HepG2 (cell line): ENCODE results near the gene PCOLCE2. TPM values are rescaled to one million over a fixed set of nuclear protein-coding genes. Genes with fewer than 3 reads are reported as not detected.

Experiments used
- ARHGAP35 ChIP-seq: sonication (generic); formaldehyde crosslinking; IDR thresholded peaks from 2 replicates; pipeline ENCODE4 v1.9.0; 2022; ENCODE audit warnings: mild to moderate bottlenecking, inconsistent platforms, moderate library complexity, missing genetic modification reagents, borderline replicate concordance
- CAMTA2 ChIP-seq: sonication (generic); formaldehyde crosslinking; IDR thresholded peaks from 2 replicates; pipeline ENCODE4 v1.4.0; 2020; ENCODE audit warnings: mild to moderate bottlenecking, missing genetic modification reagents, borderline replicate concordance
- SP2 ChIP-seq: sonication (generic); formaldehyde crosslinking; IDR thresholded peaks from 2 replicates; pipeline ENCODE4 v1.5.1; 2020; ENCODE audit warnings: mild to moderate bottlenecking, missing genetic modification reagents
- YY1 ChIP-seq: IDR thresholded peaks from 2 replicates; pipeline ENCODE4 v1.6.1; 2011; ENCODE audit warnings: low read length, low read depth, moderate library complexity, mild to moderate bottlenecking; ENCODE audit not compliant: insufficient read depth, insufficient replicate concordance
- ZFP37 ChIP-seq: sonication (generic); formaldehyde crosslinking; IDR thresholded peaks from 2 replicates; pipeline ENCODE4 v1.4.0; 2020; ENCODE audit warnings: missing genetic modification reagents, borderline replicate concordance
- ZNF280B ChIP-seq: sonication (generic); formaldehyde crosslinking; IDR thresholded peaks from 2 replicates; pipeline ENCODE4 v1.5.0; 2020; ENCODE audit warnings: missing genetic modification reagents, mild to moderate bottlenecking, borderline replicate concordance
- ZNF430 ChIP-seq: sonication (generic); formaldehyde crosslinking; IDR thresholded peaks from 2 replicates; pipeline ENCODE4 v1.9.0; 2021; ENCODE audit warnings: mild to moderate bottlenecking, missing genetic modification reagents
- polyA plus RNA-seq, 8 experiments: library from polyadenylated mRNA; depleted of rRNA in 3 of 8; stranded (reverse) in 7 of 8; unstranded in 1 of 8; fragments of >200 nt; fragmentation: Illumina TruSeq in 4 of 8; extraction: Trizol in 4 of 8; gene quantifications; 2 replicates each; pipeline versions ENCODE4 v1.2.1 to v1.2.3, GENCODE V29; 2011 to 2016; ENCODE audit warnings: low read depth in 4 of 8, missing spikeins in 1 of 8, mixed read lengths in 1 of 8; ENCODE audit not compliant: insufficient read depth in 1 of 8
- total RNA-seq, 5 experiments: library from RNA; depleted of rRNA; stranded (reverse); fragments of >200 nt; fragmentation: Illumina TruSeq; extraction: Trizol; gene quantifications; 2 replicates each; pipeline ENCODE4 v1.2.3, GENCODE V29; 2016; ENCODE audit warnings: low read depth in 1 of 5
- TF ChIP-seq, protein P1 (sequence below): sonication (generic); formaldehyde crosslinking; IDR thresholded peaks from 2 replicates; pipeline ENCODE4 v1.5.1; 2020; ENCODE audit warnings: missing genetic modification reagents, mild to moderate bottlenecking, borderline replicate concordance
- TF ChIP-seq, protein P2 (sequence below): fragments of 450-650 bp; IDR thresholded peaks from 2 replicates; pipeline ENCODE4 v1.6.1; 2017; ENCODE audit warnings: mild to moderate bottlenecking

Gene PCOLCE2
- total and polyA plus RNA-seq, 2 of the 13 experiments (the other 11 are each of a cell fraction or from before 2014, with no cell fraction given) = 0.71 to 2.0 TPM

GRCh38 chr3:142779591-142779990, 109.3 kb downstream of the PCOLCE2 start (continued):
- TF ChIP-seq, protein P1, sequence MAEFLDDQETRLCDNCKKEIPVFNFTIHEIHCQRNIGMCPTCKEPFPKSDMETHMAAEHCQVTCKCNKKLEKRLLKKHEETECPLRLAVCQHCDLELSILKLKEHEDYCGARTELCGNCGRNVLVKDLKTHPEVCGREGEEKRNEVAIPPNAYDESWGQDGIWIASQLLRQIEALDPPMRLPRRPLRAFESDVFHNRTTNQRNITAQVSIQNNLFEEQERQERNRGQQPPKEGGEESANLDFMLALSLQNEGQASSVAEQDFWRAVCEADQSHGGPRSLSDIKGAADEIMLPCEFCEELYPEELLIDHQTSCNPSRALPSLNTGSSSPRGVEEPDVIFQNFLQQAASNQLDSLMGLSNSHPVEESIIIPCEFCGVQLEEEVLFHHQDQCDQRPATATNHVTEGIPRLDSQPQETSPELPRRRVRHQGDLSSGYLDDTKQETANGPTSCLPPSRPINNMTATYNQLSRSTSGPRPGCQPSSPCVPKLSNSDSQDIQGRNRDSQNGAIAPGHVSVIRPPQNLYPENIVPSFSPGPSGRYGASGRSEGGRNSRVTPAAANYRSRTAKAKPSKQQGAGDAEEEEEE (CRISPR knock-in tag) = no peak
- TF ChIP-seq CAMTA2 (CRISPR knock-in tag) (no peak), YY1 (no peak), SP2 (CRISPR knock-in tag) (no peak), ZNF280B (no peak), ZNF430 (CRISPR knock-in tag) (no peak), ZFP37 (CRISPR knock-in tag) (no peak), ARHGAP35 (CRISPR knock-in tag) (no peak)
- TF ChIP-seq, protein P2, sequence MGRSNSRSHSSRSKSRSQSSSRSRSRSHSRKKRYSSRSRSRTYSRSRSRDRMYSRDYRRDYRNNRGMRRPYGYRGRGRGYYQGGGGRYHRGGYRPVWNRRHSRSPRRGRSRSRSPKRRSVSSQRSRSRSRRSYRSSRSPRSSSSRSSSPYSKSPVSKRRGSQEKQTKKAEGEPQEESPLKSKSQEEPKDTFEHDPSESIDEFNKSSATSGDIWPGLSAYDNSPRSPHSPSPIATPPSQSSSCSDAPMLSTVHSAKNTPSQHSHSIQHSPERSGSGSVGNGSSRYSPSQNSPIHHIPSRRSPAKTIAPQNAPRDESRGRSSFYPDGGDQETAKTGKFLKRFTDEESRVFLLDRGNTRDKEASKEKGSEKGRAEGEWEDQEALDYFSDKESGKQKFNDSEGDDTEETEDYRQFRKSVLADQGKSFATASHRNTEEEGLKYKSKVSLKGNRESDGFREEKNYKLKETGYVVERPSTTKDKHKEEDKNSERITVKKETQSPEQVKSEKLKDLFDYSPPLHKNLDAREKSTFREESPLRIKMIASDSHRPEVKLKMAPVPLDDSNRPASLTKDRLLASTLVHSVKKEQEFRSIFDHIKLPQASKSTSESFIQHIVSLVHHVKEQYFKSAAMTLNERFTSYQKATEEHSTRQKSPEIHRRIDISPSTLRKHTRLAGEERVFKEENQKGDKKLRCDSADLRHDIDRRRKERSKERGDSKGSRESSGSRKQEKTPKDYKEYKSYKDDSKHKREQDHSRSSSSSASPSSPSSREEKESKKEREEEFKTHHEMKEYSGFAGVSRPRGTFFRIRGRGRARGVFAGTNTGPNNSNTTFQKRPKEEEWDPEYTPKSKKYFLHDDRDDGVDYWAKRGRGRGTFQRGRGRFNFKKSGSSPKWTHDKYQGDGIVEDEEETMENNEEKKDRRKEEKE = no peak
